Suprapubic skin (tissue), 4 donors: ENCODE data around the gene ZNF543.

ENCODE experiments used
- CTCF ChIP-seq, 2 donors: fragments of 200-600 bp in 1 of 2; fragments of 450-650 bp in 1 of 2; sonication (generic) in 1 of 2; IDR thresholded peaks; one replicate each; pipeline ENCODE4 v1.5.1; 2016 to 2019; ENCODE audit warnings: antibody characterized with exemption in 2 of 2, mild to moderate bottlenecking in 1 of 2, moderate library complexity in 1 of 2
- POLR2A ChIP-seq, 2 donors: fragments of 450-650 bp; IDR thresholded peaks; one replicate each; pipeline ENCODE4 v1.6.1; 2017; ENCODE audit warnings: antibody characterized with exemption in 2 of 2, mild to moderate bottlenecking in 2 of 2, moderate library complexity in 2 of 2
- POLR2AphosphoS5 ChIP-seq, 3 donors: sonication (generic); formaldehyde crosslinking; IDR thresholded peaks; one replicate each; pipeline ENCODE4 v1.6.1; 2017; ENCODE audit warnings: antibody characterized with exemption in 3 of 3

DNA sequence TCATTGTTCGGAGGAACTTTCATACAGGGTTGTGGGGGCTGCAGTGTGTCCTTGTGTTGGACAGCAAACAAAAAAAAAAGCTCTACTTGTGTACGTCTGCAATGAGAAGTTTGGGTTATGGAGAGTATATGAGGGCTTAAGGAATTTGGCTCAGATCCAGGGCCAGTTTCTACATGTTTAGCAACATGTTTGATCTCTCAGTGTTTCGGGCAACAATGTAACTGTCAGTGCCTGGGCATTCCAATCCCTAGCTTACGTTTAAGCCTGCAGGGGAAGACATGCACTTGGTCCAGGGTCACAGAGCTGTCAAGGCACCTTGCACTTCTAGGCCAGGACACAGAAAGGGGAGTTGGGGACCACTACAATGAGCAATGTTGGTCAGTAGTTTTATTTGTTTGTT, 13.9 kb downstream of the ZNF543 start:
- no peak for TF ChIP-seq CTCF (IDR thresholded peaks at IDR 0.05)
- TF ChIP-seq POLR2AphosphoS5 (IDR thresholded peaks at IDR 0.05): no peak
- TF ChIP-seq POLR2A (IDR thresholded peaks at IDR 0.05): no peak
